HuH-7.5 (cell line): ENCODE measurements around the gene CHML.

Experiments used
- DNase-seq: peaks from one replicate; pipeline ENCODE4 v3.0.0; 2011; ENCODE audit warnings: low spot score

CHML gene

GRCh38 chr1:241590719-241591118, 49.5 kb downstream of the CHML start:
- DNase-seq: no peak
